ACC112 (cell line): ENCODE data around the gene KLK13.

Experiments
- H2AFZ ChIP-seq: fragments of 200-600 bp; sonication (generic); one replicate; pipeline ENCODE4 v1.6.0; 2017; ENCODE audit warnings: antibody characterized with exemption, low read length; ENCODE audit not compliant: unreplicated experiment
- H3K27ac ChIP-seq: fragments of 200-600 bp; sonication (generic); 2 replicates; pipeline ENCODE4 v1.5.1; 2014; ENCODE audit warnings: low read depth, mild to moderate bottlenecking, antibody characterized with exemption, low read length, moderate library complexity
- H3K27me3 ChIP-seq: fragments of 200-600 bp; sonication (generic); 2 replicates; pipeline ENCODE4 v1.6.1; 2014; ENCODE audit warnings: mild to moderate bottlenecking, antibody characterized with exemption, low read length, moderate library complexity, mixed read lengths; ENCODE audit not compliant: insufficient read depth
- H3K36me3 ChIP-seq: fragments of 200-600 bp; sonication (generic); 2 replicates; pipeline ENCODE4 v1.6.1; 2016; ENCODE audit warnings: mild to moderate bottlenecking, antibody characterized with exemption, low read length, moderate library complexity, mixed read lengths; ENCODE audit not compliant: insufficient read depth
- H3K4me1 ChIP-seq: fragments of 200-600 bp; sonication (generic); one replicate; pipeline ENCODE4 v1.6.1; 2016; ENCODE audit warnings: low read length, mixed read lengths; ENCODE audit not compliant: insufficient read depth, unreplicated experiment, control insufficient read depth
- H3K4me3 ChIP-seq: fragments of 200-600 bp; sonication (generic); 2 replicates; pipeline ENCODE4 v1.5.1; 2014; ENCODE audit warnings: mild to moderate bottlenecking, low read depth, low read length
- H3K79me2 ChIP-seq: fragments of 200-600 bp; sonication (generic); one replicate; pipeline ENCODE4 v1.6.0; 2016; ENCODE audit warnings: low read length; ENCODE audit not compliant: control insufficient read depth, unreplicated experiment, insufficient read depth

Gene KLK13

GRCh38 chr19:51007488-51007887 lies 57.4 kb downstream of the KLK13 start:
- Histone ChIP-seq H3K27me3 (peaks cover 30% of the 10 kb centered on the region; the same call in 1 of the 2 replicates), H2AFZ (no peak overlapping the region), H3K36me3 (no peaks in the 10 kb centered on the region), H3K4me3 (no peak overlapping the region), H3K4me1 (no peaks in the 10 kb centered on the region), H3K27ac (no peak overlapping the region), H3K79me2 (no peaks in the 10 kb centered on the region)

DNA sequence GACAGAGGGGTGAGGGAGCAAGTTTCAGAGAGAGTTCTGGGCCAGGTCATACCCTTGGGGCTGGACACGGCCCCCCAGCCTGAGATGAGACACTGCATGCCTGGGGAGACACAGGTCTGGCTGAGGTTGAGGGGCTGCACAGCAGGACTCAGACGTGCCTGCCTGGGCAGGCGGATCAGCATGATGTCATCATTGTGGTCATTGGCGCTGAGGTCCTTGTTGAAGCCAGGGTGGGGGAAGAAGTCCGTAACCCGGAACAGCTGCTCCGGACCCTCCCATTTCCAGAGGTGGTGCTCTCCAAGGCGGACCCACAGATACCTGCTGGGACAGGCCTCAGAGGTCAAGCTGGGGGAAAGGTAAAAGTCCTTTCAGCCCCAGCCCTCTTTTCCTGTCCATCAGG lies 58.5 kb downstream of the KLK13 start:
- Histone ChIP-seq H3K79me2 (no peaks in the 10 kb centered on the region), H3K4me1 (no peaks in the 10 kb centered on the region), H3K27me3 (peaks cover 30% of the 10 kb centered on the region; the same call in 1 of the 2 replicates), H3K36me3 (no peaks in the 10 kb centered on the region), H3K27ac (no peak overlapping the region), H2AFZ (no peak overlapping the region), H3K4me3 (no peak overlapping the region)
